NK-92 treated with Interleukin-12 subunit alpha and Interleukin-12 subunit beta, amount 100 ng/mL, for 24 hours (cell line): Measurements from ENCODE around the gene GNAL.
"Not testable (repeated sequence)": the region's sequence is repeated elsewhere in the genome, so short reads cannot be mapped to it uniquely, and the experiment has no call there.

ENCODE experiments used
- DNase-seq: peaks from one replicate; lab custom pipeline; 2025; lab: John Stamatoyannopoulos, UW

The GNAL gene

DNA sequence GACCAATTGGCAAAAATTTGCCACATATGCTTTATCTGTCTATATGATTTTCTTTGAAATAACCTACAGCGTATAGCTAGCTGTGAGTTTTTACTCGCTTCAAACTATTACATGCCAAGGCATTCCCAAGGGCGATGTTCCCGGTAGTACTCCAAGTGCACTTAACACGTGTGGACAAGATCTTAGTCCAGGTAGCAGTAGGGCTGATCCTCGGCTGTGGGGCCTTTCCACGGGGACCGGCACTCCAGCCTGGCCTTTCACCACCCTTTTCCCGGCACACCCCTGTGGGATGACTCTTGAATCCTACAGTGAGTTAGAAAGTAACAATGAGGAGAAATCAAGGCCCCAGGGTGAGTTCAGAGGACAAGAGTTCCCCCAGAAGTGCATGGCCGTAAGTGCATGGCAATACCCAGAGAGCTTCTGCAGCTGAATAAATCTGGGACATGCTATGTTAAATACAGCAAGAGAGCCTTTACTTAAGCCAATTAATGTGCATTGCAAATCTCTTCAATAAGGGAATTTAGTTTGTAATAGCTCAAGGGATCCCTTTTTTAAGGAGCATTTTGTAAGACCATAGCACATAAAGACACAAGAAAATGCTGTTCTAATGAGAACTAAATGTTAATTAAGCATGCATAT lies 188.6 kb downstream of the GNAL start:
- DNase-seq: no peak

DNA sequence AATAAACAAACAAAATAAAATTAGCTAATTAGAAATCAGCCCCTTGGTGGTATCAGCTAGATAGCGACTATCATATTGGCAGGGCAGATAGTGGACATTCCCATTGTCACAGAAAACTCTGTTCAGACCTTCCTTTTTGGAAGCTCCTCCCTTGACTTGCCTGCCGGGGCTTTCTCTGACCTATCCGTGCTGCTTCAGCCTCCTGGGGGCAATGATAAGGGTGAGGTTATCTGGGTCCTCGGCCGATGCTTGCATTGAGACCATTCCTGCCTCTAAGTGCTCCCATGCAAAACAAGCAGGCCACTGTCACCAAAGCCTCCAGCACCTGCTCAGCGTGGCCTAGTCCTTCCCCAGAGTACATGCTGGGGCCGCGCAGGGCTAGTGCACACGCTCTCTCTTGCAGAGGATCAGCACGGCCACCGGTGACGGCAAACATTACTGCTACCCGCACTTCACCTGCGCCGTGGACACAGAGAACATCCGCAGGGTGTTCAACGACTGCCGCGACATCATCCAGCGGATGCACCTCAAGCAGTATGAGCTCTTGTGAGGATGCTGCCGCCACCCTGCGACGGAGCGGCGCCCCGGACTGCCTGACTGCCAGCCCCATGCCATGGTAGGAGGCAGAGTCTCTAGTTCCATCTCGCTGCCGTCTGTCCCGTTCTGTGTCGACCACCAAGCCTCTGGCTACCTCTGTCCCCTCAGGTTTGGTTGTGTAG lies 191.7 kb downstream of the GNAL start:
- DNase-seq: no peak

DNA sequence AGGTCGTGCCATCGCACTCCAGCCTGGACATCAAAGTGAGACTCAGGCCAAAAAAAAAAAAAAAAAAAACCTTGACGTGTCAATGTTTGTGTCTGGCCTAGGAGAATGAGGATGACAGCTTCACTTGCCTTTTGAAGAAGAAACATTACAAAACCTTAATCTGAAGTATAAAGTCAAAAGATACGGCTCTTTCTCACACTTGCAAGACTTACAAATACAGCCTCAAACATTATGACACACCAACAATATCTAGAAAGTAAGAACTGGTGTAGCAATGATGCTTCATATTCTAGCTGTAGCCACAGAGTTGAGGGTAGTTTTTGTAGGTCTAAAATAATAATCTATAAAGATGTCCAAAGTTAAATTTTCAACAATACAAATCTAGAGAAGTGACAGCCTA lies 193.6 kb downstream of the GNAL start:
- DNase-seq: no peak

DNA sequence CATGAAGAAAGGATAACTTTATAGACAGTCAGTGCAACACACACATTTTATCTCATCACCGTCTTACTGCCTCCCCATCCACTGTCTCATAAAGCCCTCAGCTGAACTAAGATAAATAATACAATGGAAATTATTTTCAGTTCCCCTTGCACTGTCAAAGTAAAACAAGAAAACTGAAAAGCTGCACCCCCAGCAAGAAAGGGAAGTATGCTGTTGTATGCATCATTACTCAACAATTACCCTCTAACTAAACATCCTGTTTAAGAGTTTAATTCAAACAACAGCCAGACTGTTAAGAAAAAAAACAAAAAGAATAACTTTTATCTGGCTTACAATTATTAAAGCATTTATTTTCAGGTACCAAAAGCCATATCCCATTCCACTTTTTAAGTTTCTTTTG lies 194.1 kb downstream of the GNAL start:
- no peak for DNase-seq

DNA sequence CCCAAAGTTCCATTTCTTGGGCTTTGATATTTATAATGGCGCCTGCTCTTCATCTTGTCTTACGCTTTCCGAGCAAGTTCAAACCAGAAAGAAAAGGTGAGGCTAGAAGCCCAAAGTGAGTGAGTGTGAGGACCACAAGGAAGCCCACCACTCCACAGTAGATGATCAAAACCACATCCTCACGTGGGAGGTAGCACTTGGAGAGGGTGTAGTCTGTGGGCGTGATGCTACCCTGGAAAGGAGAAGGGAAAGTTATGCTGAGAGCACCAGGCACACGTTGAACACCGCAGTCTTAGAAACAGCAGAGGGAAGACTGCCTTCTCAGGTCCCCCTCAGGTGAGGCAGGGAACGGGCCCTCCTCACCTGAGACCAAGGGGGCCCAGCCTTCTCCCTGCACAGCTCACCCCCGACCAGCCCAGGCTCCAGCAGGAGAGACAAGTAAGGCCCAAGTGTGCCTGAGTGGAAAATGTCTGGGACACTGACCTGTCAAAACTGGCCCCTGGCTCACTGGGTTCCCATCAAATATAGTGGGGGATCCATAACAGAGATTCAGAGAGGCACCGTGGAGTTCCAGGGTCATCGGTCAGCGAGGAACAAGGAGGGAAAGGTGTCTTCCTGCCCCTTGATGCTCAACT lies 195.4 kb downstream of the GNAL start:
- DNase-seq: no peak

DNA sequence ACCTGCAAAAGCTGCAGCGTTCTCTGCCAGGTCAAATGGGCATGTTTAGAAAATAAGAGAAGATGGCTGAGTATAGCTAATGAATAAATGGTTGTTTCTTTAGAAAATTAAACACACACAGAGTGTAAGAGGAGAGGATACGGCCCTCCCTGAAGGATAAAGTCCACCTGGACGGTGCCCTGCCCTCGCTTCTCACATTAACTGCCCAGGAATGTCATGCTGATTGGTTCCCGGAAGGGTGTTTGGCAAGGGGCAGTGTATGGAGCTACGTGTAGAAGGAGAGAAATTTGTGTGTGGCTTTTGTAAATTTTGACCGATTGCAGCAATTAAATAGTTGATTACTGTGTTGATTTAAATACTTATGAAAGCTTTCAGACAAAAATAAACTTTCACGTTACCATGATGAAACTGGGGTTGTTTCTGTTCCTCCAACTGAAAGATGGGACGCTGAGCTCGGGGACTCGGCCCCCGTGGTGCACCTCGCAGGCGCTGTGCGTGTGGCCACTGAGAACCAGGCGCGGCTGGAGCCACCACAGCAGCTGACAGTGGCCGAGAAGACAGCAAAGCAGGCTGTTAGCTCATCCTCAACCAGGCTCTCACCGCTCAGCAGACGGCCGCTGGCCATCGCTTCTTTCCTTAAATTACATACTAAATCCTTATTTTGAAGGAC lies 196.3 kb downstream of the GNAL start:
- no peak for DNase-seq

DNA sequence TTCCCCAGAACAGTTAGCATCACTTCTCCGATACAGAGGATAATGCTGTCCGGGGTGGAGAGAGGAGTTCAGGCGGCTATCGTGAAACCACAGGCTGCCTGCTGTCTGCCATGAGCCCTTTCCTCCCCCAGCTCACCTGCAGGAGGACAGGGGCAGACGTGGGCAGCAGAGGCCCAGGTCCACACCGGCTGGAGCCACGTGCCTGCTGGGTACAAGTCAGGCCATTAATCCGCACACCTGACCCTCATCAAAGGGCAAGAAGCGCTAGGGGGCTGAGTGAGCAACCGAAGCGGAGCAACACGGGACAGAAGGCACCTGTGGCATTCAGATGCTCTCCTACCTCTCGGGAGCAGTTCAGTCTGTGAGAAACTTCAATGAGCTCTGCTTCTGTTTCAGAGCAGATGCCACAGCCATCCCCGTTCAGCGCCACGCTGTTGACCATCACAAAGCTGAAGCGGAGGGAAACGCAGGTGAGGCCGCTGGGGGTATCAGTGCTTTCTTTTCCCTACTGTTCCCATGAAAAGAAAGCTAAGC lies 197.6 kb downstream of the GNAL start:
- DNase-seq: no peak

DNA sequence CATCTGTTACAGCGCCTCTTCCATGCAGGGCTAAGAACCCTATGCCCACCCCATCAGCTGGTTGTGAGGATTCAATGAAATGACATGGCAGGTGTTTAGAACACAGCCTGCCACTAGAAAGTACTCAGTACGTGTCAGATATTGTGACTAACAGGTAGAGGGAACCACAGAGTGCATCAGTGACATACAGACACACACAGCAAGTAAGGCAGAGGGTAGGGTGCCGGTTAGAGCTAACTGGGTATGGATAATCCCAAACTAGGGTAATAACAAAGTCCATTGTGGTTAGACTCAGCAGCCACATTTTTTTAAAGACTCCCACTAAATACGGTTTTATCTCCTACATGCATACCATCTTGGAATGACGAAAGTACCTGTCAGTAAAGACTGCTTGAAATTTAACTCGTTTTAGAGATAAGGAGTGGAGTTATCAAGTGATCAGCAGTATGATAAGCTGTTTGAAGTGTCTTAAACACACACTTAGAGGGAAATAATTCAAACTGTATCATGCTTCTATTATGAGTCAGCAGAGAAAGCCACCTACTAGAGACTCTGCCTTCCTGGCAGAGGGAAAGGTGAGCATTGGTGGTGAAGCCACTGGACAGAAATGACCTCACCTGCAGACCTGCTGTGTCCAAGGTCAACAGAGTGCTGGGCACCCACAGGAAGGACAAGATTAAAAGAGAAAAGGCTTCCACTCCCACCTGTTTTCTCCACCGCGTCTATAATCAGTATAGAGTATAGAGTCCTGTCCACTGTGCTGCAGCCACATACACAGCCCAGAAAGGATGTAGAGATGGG lies 198.5 kb downstream of the GNAL start:
- no peak for DNase-seq

DNA sequence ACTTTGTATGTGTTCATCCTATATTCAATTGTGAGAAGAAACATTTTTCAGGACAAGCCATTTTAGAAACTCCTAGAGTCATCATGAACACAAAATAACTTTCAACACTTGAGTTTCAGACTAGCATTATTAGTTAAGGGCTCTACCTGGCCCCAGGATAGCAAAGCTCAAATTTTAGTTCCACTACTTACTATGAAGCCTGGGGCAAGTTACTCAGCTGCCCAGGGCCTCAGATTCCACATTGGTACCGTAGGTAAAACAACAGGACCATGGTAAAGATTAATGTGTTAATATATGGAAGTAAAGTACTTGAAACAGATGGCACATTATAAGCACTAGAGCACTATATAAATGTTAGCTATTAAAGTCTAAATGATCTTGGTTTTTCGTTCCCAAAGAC lies 199.7 kb downstream of the GNAL start:
- DNase-seq: no peak

DNA sequence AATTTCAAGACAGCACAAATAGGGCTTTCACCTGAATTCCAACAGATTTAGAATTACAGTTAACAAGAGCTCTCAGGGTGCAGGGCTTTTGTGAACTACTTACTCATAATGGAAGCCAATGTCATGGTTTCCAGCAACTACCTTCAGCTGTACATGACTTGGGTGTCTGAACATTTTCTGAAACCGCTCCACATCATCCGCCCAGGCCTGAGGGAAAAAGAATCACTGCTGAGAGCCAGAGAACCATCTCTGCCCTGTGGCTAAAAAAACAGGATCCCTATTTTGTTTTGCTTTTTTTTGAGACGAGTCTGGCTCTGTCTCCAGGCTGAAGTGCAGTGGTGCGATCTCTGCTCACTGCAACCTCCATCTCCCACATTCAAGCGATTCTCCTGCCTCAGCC lies 200.2 kb downstream of the GNAL start:
- no peak for DNase-seq

DNA sequence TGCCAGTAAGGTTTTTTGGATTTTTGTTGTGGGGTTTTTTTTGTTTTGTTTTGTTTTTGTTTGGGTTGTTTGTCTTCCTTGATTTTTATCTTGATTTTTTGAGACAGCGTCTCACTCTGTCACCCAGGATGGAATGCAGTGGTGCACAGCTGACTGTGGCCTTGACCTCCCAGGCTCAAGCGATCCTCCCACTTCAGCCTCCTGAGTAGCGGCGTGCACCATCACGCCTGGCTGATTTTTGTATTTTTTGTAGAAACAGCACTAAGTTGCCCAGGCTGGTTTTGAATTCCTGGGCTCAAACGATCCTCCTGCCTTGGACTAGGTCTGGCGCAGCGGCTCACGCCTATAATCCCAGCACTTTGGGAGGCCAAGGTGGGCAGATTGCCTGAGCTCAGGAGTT lies 202.7 kb downstream of the GNAL start:
- no peak for DNase-seq

DNA sequence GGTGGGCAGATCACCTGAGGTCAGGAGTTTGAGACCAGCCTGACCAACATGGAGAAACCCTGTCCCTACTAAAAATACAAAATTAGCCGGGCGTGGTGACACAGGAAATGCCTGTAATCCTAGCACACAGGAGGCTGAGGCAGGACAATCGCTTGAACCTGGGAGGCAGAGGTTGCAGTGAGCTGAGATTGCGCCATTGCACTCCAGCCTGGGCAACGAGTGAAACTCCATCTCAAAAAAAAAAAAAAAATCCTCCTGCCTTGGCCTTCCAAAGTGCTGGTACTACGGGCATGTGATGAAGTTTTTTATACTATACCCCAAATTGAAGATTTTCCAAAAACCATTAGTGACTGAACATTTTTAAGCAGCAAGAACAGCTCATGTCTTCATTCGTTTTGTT lies 203.4 kb downstream of the GNAL start:
- DNase-seq: not testable (repeated sequence)

DNA sequence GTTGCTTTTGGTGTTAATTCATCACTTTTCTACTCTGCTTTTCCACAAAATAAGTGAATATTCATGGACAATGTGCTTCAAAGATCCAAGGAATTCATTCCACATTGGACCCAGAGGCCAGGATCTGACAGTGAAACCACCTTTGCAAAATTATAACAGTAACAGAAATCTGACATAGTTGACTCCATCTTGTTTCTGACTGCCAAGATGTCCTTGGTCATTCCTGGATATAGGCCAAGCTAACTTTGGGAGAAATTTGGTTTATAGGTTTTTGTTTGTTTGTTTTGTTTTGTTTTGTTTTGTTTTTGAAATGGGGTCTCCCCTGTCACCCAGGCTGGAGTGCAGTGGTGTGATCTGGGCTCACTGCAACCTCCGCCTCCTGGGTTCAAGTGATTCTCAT lies 208.7 kb downstream of the GNAL start:
- DNase-seq: no peak

DNA sequence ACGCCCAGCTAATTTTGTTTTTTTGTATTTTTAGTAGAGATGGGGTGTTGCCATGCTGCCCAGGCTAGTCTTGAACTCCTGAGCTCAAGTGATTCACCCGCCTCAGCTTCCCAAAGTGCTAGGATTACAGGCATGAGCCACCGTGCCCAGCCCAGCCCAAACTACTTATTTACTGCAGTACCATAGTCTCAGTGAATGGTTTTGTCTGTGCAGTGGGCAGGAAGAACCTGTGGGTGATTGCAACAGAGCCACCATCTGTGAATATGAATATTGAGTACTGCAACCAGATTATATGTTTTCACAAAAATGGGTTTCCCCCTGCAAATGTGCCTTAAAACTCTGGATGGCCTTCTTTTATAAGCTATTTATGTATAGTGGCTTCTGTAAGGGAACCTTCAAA lies 210.0 kb downstream of the GNAL start:
- DNase-seq: no peak

DNA sequence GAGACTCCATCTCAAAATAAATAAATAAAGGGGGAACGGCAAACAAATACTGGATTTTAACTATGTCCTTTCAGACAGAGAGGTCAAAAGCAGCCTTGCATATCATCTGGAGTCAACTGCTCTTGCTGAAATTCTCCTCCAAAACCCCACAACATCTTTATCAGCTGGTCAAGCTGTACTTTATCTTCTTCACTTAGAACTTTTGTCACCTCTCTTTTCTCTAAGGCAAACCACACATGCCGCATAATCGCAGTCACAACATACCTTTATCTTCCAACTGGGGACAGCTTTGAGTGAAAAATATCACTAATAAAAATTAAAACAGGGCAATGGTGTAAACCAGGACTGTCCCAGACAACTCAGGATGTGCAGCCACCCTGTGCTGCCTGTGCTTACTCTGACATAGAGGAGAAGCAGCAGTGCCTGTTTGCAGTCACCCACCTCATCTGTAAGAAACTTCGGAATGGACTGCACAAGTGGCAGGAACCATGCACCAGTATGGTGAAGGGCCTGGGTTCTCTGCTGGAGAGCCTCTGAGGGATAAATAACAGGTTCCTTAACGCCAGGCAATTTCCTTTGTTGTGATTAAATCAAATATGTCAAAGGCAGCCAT lies 212.9 kb downstream of the GNAL start:
- no peak for DNase-seq

DNA sequence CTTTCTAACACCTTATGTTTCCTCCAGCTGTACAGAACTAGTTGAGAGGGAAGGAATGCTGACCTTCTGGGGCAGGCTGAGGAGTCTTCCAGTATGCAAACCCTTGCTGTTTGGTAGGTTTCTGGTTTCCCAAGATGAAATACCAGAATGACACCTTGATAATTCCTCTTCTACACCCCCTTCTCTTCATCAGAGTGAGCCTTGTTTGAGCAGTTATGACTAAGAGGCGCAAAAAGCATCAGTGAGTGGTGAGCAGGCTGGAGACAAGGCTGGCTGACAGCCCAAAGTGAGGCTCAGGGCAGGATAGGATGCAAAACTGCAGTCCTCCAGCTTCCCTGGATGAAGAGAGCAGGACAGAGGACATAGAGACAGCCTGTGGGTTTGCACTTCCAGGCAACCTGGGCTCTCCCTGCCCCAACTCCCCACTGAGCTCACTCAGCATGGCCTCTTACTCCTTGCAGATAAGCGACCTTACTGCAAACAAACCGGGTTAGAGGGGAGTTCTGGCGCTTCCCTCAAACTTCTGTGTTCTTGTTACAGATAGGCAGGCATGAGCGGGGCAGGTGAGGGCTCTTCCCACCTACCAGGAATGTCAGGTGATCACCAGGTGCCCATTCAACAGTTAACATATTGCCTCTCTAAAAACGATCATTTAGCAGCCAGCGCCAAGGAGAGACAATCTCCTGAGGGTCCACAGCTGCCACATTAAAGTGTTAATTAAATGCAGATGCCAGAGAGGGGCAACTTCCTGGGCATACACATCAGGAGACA lies 213.6 kb downstream of the GNAL start:
- DNase-seq: no peak

DNA sequence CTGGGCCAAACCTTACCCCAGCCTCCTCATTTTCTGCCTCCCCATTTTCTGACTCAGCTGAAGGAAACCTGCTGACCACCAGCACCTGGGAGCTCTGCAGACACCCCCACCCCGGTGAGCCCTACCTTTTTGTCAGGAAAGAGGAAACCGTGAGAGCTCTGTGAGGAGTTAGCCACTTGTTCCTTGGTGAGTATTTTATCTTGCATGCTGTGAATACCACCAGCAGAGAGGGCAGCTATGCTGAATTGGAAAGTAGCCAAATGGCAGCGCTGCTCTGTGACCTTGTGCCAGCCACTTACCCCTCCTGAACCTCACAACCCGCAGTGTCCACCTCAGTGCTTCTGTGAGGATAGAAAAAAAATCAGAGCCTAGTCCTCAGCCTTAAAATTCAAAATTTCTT lies 216.5 kb downstream of the GNAL start:
- DNase-seq: no peak

DNA sequence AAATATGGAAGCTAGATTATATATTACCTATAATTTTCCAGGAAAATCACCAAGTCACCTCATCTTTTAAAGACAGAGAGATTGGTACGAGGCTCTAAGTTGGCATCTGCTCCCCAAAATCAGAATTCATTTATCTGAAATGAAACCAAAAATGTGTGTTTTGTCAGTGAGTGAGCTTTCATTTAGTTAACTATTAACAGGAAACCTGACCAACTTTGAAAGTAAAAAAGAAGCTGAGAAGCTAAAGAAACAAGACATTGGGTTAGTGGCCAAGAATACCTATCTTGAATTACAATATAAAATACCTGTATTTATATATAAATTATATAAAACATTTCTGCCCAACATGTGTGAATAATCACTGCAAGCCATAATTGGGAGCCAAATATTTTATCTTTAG lies 217.1 kb downstream of the GNAL start:
- DNase-seq: no peak

DNA sequence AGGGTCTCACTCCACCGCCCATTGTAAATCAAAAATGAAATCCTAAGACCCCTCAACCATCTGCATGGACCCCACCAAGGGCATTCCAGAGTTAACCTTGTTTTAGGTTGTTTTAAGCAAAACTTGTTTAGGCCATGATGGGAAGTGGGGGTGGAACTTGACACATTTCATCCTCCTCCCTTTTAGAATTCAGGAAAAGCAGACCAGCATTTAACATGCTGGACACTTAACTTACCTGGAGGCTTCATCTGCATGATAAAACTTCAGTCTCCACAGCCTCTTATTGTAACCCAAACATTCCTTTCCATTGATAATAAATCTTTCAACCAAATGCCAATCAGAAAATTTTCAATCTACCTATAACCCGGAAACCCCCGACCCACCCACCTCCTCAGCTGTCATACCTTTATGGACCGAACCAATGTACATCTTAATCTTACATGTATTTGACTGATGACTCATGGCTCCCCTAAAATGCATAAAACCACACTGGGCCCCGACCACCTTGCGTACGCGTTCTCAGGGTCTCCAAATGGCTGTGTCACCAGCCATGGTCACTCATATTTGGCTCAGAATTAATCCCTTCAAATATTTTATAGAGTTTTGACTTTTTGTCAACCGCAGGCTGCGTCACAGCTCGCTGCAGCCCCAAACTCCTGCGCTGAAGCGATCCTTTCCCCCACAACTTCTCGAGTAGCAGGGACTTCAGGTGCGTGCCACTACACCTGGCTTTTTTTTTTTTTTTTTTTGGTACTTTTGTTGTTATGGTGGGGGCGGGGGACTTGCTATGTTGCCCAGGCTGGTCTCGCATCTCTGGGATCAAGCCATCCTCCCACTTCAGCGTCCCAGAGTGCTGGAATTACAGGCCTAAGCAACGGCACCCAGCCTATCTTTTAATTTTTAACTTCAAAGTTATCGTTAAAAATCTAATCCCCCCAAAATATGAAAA lies 218.1 kb downstream of the GNAL start:
- DNase-seq: no peak
